ENCODE results near the gene XYLT1. TPM values are rescaled to one million over a fixed set of nuclear protein-coding genes. Genes with fewer than 3 reads are reported as not detected.

XYLT1 gene
- total and polyA plus RNA-seq, 2 experiments from 2014 or later = 4.5 to 26.3 TPM

- Histone ChIP-seq H3K4me1 (ENCODE audit: insufficient read depth) (peaks cover 32% of the 10 kb centered on the region), H3K36me3 (ENCODE audit: low read depth) (no peaks in the 10 kb centered on the region), H3K27me3 (replicated peaks; ENCODE audit: insufficient read depth) (no peaks in the 10 kb centered on the region), H4K20me1 (ENCODE audit: insufficient read depth) (no peaks in the 10 kb centered on the region; the same call in 1 of the 2 replicates), H3K9ac (peak overlapping the region; percentile 12; the same call in 1 of the 2 replicates), H3K79me2 (ENCODE audit: insufficient read depth) (peaks cover 63% of the 10 kb centered on the region), H3K27ac (peak overlapping the region; percentile 70), H3K9me3 (ENCODE audit: low read depth) (no peaks in the 10 kb centered on the region), H2AFZ (no peak overlapping the region), H3F3A (ENCODE audit: insufficient read depth) (peaks cover 43% of the 10 kb centered on the region), H3K9me2 (ENCODE audit: insufficient read depth) (no peaks in the 10 kb centered on the region), H3K4me2 (ENCODE audit: unreplicated experiment) (no peak overlapping the region), H3K4me3 (no peak overlapping the region)
- in situ Hi-C loops (cut with MboI) = no loop called here
- DNase-seq = peak; percentile 97
- TF ChIP-seq EZH2 (IDR thresholded peaks at IDR 0.05; ENCODE audit: insufficient read depth, poor library complexity, severe bottlenecking) = no peak
- 10% methylated on average over 5 of the region's 5 CpGs for WGBS, 2 experiments (ENCODE audit: low coverage in 1 of 2, low lambda C conversion rate in 2 of 2, missing lambda C conversion rate in 2 of 2)
Observed at GRCh38 chr16:17334096-17334495, 136.7 kb downstream of the XYLT1 start.

- WGBS, 2 experiments (ENCODE audit: low coverage in 1 of 2, low lambda C conversion rate in 2 of 2, missing lambda C conversion rate in 2 of 2) = 54 to 57% methylated on average over 2 of the region's 2 CpGs
Observed at GRCh38 chr16:17333229-17333628, 137.5 kb downstream of the XYLT1 start.

GRCh38 chr16:17331991-17332390, 138.8 kb downstream of the XYLT1 start:
- H3K9me2 ChIP-seq (ENCODE audit: insufficient read depth) = no peaks in the 10 kb centered on the region
- 96 to 100% methylated on average over 4 of the region's 4 CpGs for WGBS, 2 experiments (ENCODE audit: low coverage in 1 of 2, low lambda C conversion rate in 2 of 2, missing lambda C conversion rate in 2 of 2)
- in situ Hi-C loops (cut with MboI) = no loop called here
- peaks cover 65% of the 10 kb centered on the region for H3K79me2 ChIP-seq (ENCODE audit: insufficient read depth)
- H3F3A ChIP-seq (ENCODE audit: insufficient read depth) = peaks cover 47% of the 10 kb centered on the region
- H3K27me3 ChIP-seq (replicated peaks; ENCODE audit: insufficient read depth) = no peaks in the 10 kb centered on the region
- 0 out of 2 replicates have a peak overlapping the region, but pooled peaks have one; percentile 2 for H3K9ac ChIP-seq
- H3K4me2 ChIP-seq (ENCODE audit: unreplicated experiment) = no peak overlapping the region
- no peak overlapping the region for H3K4me3 ChIP-seq
- no peak for DNase-seq
- no peaks in the 10 kb centered on the region for H3K36me3 ChIP-seq (ENCODE audit: low read depth)
- TF ChIP-seq EZH2phosphoT487 (IDR thresholded peaks at IDR 0.05; ENCODE audit: insufficient read depth, low read depth) = no peak
- no peak for TF ChIP-seq EZH2 (IDR thresholded peaks at IDR 0.05; ENCODE audit: insufficient read depth, poor library complexity, severe bottlenecking)
- peak overlapping the region; percentile 40; the same call in 1 of the 2 replicates for H3K27ac ChIP-seq
- no peaks in the 10 kb centered on the region for H4K20me1 ChIP-seq (ENCODE audit: insufficient read depth)
- H2AFZ ChIP-seq = no peak overlapping the region
- no peaks in the 10 kb centered on the region for H3K9me3 ChIP-seq (ENCODE audit: low read depth)
- H3K4me1 ChIP-seq (ENCODE audit: insufficient read depth) = peaks cover 32% of the 10 kb centered on the region

More at GRCh38 chr16:17333229-17333628, 137.5 kb downstream of the XYLT1 start:
- H3F3A ChIP-seq (ENCODE audit: insufficient read depth) = peaks cover 47% of the 10 kb centered on the region
- no peaks in the 10 kb centered on the region for H3K27me3 ChIP-seq (replicated peaks; ENCODE audit: insufficient read depth)
- peak overlapping the region; percentile 70; the same call in 1 of the 2 replicates for H3K27ac ChIP-seq
- in situ Hi-C loops (cut with MboI) = no loop called here
- no peaks in the 10 kb centered on the region for H3K9me2 ChIP-seq (ENCODE audit: insufficient read depth)
- DNase-seq = no peak
- H3K4me2 ChIP-seq (ENCODE audit: unreplicated experiment) = no peak overlapping the region
- H3K9ac ChIP-seq = no peak overlapping the region
- no peaks in the 10 kb centered on the region for H3K9me3 ChIP-seq (ENCODE audit: low read depth)
- no peak for TF ChIP-seq EZH2 (IDR thresholded peaks at IDR 0.05; ENCODE audit: insufficient read depth, poor library complexity, severe bottlenecking)
- TF ChIP-seq EZH2phosphoT487 (IDR thresholded peaks at IDR 0.05; ENCODE audit: insufficient read depth, low read depth) = no peak
- no peaks in the 10 kb centered on the region for H4K20me1 ChIP-seq (ENCODE audit: insufficient read depth)
- no peak overlapping the region for H3K4me3 ChIP-seq
- H3K4me1 ChIP-seq (ENCODE audit: insufficient read depth) = peaks cover 32% of the 10 kb centered on the region
- H2AFZ ChIP-seq = no peak overlapping the region
- peaks cover 63% of the 10 kb centered on the region for H3K79me2 ChIP-seq (ENCODE audit: insufficient read depth)
- no peaks in the 10 kb centered on the region for H3K36me3 ChIP-seq (ENCODE audit: low read depth)

GRCh38 chr16:17331071-17331607, 139.6 kb downstream of the XYLT1 start:
- Histone ChIP-seq H3K79me2 (ENCODE audit: insufficient read depth) (peaks cover 71% of the 10 kb centered on the region), H3K4me2 (ENCODE audit: unreplicated experiment) (no peak overlapping the region), H3K9me3 (ENCODE audit: low read depth) (no peaks in the 10 kb centered on the region), H3K27ac (peak overlapping the region; percentile 40), H3K36me3 (ENCODE audit: low read depth) (no peaks in the 10 kb centered on the region), H3K9ac (peak overlapping the region; percentile 2; the same call in 1 of the 2 replicates), H3K4me3 (no peak overlapping the region), H3F3A (ENCODE audit: insufficient read depth) (peaks cover 43% of the 10 kb centered on the region), H4K20me1 (ENCODE audit: insufficient read depth) (no peaks in the 10 kb centered on the region), H2AFZ (no peak overlapping the region), H3K9me2 (ENCODE audit: insufficient read depth) (no peaks in the 10 kb centered on the region), H3K4me1 (ENCODE audit: insufficient read depth) (peaks cover 31% of the 10 kb centered on the region), H3K27me3 (replicated peaks; ENCODE audit: insufficient read depth) (no peaks in the 10 kb centered on the region)
- in situ Hi-C loops (cut with MboI) = no loop called here
- WGBS, 2 experiments (ENCODE audit: low coverage in 1 of 2, low lambda C conversion rate in 2 of 2, missing lambda C conversion rate in 2 of 2) = 17% methylated on average over 10 of the region's 10 CpGs
- TF ChIP-seq EZH2 (IDR thresholded peaks at IDR 0.05; ENCODE audit: insufficient read depth, poor library complexity, severe bottlenecking) = no peak
- no peak for TF ChIP-seq EZH2phosphoT487 (IDR thresholded peaks at IDR 0.05; ENCODE audit: insufficient read depth, low read depth)
- peak; percentile 86 for DNase-seq
